Left lung (tissue), 10 donors: ENCODE measurements around the gene ATP8A2. TPM values are rescaled to one million over a fixed set of nuclear protein-coding genes. Genes with fewer than 3 reads are reported as not detected.

ENCODE experiments used
- ATAC-seq: fragments of 200-7000 bp; cut with Tn5 transposase; one replicate; pipeline ENCODE4 v1.9.1; 2020; ENCODE audit warnings: moderate library complexity
- DNase-seq, 4 donors: peaks; one replicate each; pipeline ENCODE4 v3.0.0-alpha.2; 2013 to 2020
- H3K27ac ChIP-seq, 2 donors: fragments of 200-600 bp; sonication (generic) in 1 of 2; one replicate each; pipeline versions ENCODE4 v1.5.0 to v1.8.0; 2020 to 2021
- H3K27me3 ChIP-seq, 2 donors: fragments of 200-600 bp; sonication (generic) in 1 of 2; one replicate each; pipeline versions ENCODE4 v1.5.0 to v1.8.0; 2020 to 2021
- H3K36me3 ChIP-seq, 2 donors: fragments of 200-600 bp; sonication (generic) in 1 of 2; one replicate each; pipeline versions ENCODE4 v1.5.0 to v1.8.0; 2020 to 2021
- H3K4me1 ChIP-seq, 2 donors: fragments of 200-600 bp; one replicate each; pipeline ENCODE4 v1.8.0; 2021
- H3K4me3 ChIP-seq, 2 donors: fragments of 200-600 bp; sonication (generic) in 1 of 2; one replicate each; pipeline versions ENCODE4 v1.5.0 to v1.8.0; 2020 to 2021; ENCODE audit warnings: mild to moderate bottlenecking in 1 of 2
- H3K9me3 ChIP-seq, 2 donors: fragments of 200-600 bp; sonication (generic) in 1 of 2; one replicate each; pipeline versions ENCODE4 v1.5.0 to v1.8.0; 2020 to 2021
- intact Hi-C, 2 donors: fragments of 100-400 bp; cut with DNase I; formaldehyde crosslinking; loops; one replicate each; pipeline versions ENCODE4 v1.11.2 to v1.14.2; 2022
- polyA plus RNA-seq, 6 donors: library from polyadenylated mRNA; unstranded; fragments of 120-200 nt; gene quantifications; one replicate each; pipeline ENCODE4 v1.2.1, GENCODE V29; 2013; ENCODE audit not compliant: insufficient read length in 6 of 6
- total RNA-seq, 2 donors: library from RNA; stranded (reverse); fragmentation: NEBNext Ultra II Directional; extraction: Animal tissue kit (Norgen Biotek cat#: 25700); gene quantifications; one replicate each; pipeline ENCODE4 v1.2.1, GENCODE V29; 2021
- TF ChIP-seq, protein P1 (sequence below), 2 donors: fragments of 200-600 bp; sonication (generic) in 1 of 2; IDR thresholded peaks; one replicate each; pipeline versions ENCODE4 v1.5.0 to v1.8.0; 2021; ENCODE audit warnings: antibody characterized with exemption in 2 of 2
- donor health status: DM: no; HTN: yes; CAD: no.
- donor health status: DM: no; HTN: no; CAD: no.

Gene ATP8A2
- total and polyA plus RNA-seq, 8 donors: 1.1 to 13.4 (median 9.6) TPM

GRCh38 chr13:25406377-25406776 is 34.6 kb downstream of the ATP8A2 start:
- Histone ChIP-seq H3K4me1 (no peaks in the 10 kb centered on the region), H3K9me3 (peaks cover 0 to 2% of the 10 kb centered on the region in 2 donors), H3K27me3 (no peaks in the 10 kb centered on the region), H3K4me3 (no peak overlapping the region), H3K36me3 (no peaks in the 10 kb centered on the region), H3K27ac (no peak overlapping the region)
- DNase-seq: no peak
- intact Hi-C loops: no loop called here
- ATAC-seq: no peak
- TF ChIP-seq, protein P1, sequence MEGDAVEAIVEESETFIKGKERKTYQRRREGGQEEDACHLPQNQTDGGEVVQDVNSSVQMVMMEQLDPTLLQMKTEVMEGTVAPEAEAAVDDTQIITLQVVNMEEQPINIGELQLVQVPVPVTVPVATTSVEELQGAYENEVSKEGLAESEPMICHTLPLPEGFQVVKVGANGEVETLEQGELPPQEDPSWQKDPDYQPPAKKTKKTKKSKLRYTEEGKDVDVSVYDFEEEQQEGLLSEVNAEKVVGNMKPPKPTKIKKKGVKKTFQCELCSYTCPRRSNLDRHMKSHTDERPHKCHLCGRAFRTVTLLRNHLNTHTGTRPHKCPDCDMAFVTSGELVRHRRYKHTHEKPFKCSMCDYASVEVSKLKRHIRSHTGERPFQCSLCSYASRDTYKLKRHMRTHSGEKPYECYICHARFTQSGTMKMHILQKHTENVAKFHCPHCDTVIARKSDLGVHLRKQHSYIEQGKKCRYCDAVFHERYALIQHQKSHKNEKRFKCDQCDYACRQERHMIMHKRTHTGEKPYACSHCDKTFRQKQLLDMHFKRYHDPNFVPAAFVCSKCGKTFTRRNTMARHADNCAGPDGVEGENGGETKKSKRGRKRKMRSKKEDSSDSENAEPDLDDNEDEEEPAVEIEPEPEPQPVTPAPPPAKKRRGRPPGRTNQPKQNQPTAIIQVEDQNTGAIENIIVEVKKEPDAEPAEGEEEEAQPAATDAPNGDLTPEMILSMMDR (IDR thresholded peaks at IDR 0.05): no peak

DNA sequence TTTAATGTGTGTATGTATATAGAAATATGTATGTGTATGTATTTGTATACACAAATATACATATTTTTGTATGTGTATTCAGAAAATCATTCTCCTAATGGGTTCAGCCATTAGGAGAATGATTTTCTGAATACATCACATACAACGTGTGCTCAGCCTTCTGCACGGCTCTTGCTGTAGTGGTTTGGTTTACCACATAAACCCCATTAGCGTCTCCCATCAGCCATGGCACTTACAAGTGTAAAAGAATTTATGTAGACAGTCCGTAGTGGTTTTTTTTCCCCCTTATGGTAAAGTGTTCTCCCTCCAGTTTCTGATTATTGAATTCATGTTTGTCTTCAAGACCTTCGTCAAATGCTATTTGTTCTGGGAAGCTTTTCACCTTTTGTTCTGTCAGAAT is 38.2 kb downstream of the ATP8A2 start:
- Histone ChIP-seq H3K27ac (no peak overlapping the region), H3K4me3 (no peak overlapping the region), H3K4me1 (no peaks in the 10 kb centered on the region), H3K27me3 (no peaks in the 10 kb centered on the region), H3K36me3 (no peaks in the 10 kb centered on the region), H3K9me3 (peaks cover 0 to 3% of the 10 kb centered on the region in 2 donors)
- ATAC-seq: no peak
- intact Hi-C loops: no loop called here
- no peak for DNase-seq
- TF ChIP-seq, protein P1 (IDR thresholded peaks at IDR 0.05): no peak

DNA sequence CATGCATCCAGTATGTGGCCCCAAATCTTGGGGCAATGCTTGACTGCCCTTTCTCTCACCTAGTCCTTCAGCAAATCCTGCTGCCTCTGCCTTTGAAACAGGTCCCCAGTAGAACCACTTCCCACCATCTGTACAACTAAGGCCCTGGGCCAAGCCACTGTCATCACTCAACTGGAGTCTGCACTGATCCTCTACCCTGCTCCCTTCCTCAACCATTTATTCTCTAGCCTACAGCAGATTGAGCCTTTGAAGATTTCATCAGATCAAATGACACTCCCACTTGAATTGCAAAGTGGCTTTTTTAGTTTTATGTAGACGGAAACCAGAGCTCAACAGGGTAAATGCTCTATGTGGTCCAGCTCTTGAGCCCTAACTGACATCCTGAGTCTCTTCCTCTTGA is 43.5 kb downstream of the ATP8A2 start:
- ATAC-seq: no peak

GRCh38 chr13:25417535-25417934 is 45.8 kb downstream of the ATP8A2 start:
- H3K36me3 ChIP-seq: no peaks in the 10 kb centered on the region
- TF ChIP-seq, protein P1 (IDR thresholded peaks at IDR 0.05): no peak
- H3K9me3 ChIP-seq: no peaks in the 10 kb centered on the region
- no peak for ATAC-seq
- H3K4me1 ChIP-seq: no peaks in the 10 kb centered on the region
- H3K27ac ChIP-seq: no peak overlapping the region
- intact Hi-C loops: no loop called here
- H3K27me3 ChIP-seq: peaks cover 0 to 13% of the 10 kb centered on the region in 2 donors
- no peak overlapping the region for H3K4me3 ChIP-seq
- no peak for DNase-seq

More for the DNA sequence above, 43.5 kb downstream of the ATP8A2 start:
- Histone ChIP-seq H3K27me3 (peaks cover 0 to 13% of the 10 kb centered on the region in 2 donors), H3K36me3 (no peaks in the 10 kb centered on the region), H3K27ac (no peak overlapping the region), H3K9me3 (peaks cover 0 to 3% of the 10 kb centered on the region in 2 donors), H3K4me1 (no peaks in the 10 kb centered on the region), H3K4me3 (no peak overlapping the region)
- intact Hi-C loops: no loop called here
- DNase-seq: no peak
- TF ChIP-seq, protein P1 (IDR thresholded peaks at IDR 0.05): no peak

- H3K27ac ChIP-seq: no peak overlapping the region
- intact Hi-C loops: no loop called here
- no peak for ATAC-seq
These were observed 48.4 kb downstream of the ATP8A2 start for GRCh38 chr13:25420161-25420560.

More at GRCh38 chr13:25420161-25420560, 48.4 kb downstream of the ATP8A2 start:
- Histone ChIP-seq H3K27me3 (peaks cover 0 to 13% of the 10 kb centered on the region in 2 donors), H3K36me3 (no peaks in the 10 kb centered on the region), H3K4me1 (no peaks in the 10 kb centered on the region), H3K9me3 (no peaks in the 10 kb centered on the region), H3K4me3 (no peak overlapping the region)
- DNase-seq: no peak
- TF ChIP-seq, protein P1 (IDR thresholded peaks at IDR 0.05): no peak
